RWPE1 (cell line): ENCODE data around the gene SRL.

Experiments used
- CTCF ChIA-PET: fragments of 350-600 bp; sonication (Branson Sonifier 250); formaldehyde crosslinking; extraction: SDS; loops from one replicate; lab custom pipeline; 2021; lab: Yijun Ruan, JAX
- POLR2A ChIA-PET: fragments of 400-600 bp; formaldehyde crosslinking; extraction: SDS; loops from one replicate; lab custom pipeline; 2020; ENCODE audit warnings: antibody characterized with exemption; ENCODE audit not compliant: low non-redundant PET; lab: Yijun Ruan, JAX
- DNase-seq: peaks from one replicate; pipeline ENCODE4 v3.0.0; 2012; ENCODE audit warnings: low spot score
- H3K27ac ChIP-seq: fragments of 450-650 bp; 2 replicates; pipeline ENCODE4 v1.5.1; 2017
- CTCF ChIP-seq: fragments of 450-650 bp; conservative IDR thresholded peaks from 2 replicates; pipeline ENCODE4 v1.5.1; 2017; ENCODE audit warnings: low read depth, mild to moderate bottlenecking

Gene SRL

GRCh38 chr16:4175849-4176248 is 66.0 kb downstream of the SRL start:
- no peak for DNase-seq
- ChIA-PET CTCF (no interaction called here), POLR2A (interaction anchor here (0.6 kb wide), 1 partner anchor 63 kb away, joined by 3 read pairs; no protein-coding TSS in a partner anchor)
- no peak for TF ChIP-seq CTCF
- H3K27ac ChIP-seq: no peak overlapping the region

- ChIA-PET CTCF (no interaction called here), POLR2A (no interaction called here)
- H3K27ac ChIP-seq: no peak overlapping the region
- no peak for TF ChIP-seq CTCF
- no peak for DNase-seq
Observed at GRCh38 chr16:4172070-4172469, 69.8 kb downstream of the SRL start.

DNA sequence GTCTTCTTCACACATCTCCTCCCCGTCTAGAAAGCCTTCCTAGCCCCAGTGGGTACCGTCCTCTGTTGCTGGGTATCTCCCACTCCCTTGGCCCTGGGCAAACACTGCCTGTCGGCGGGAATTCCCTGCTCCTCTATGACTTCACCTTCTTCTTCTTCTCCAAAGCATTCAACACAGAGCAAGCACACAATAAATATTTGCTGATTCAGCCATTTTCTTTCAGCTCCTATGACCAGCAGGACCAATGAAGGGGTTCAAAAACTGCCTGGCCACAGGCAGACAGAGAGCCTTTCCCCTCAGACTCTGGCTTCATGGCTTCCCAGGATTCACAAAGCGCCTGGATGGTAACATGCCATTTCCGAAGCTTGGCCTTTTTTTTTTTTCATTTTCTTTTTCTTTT is 72.5 kb downstream of the SRL start:
- CTCF ChIA-PET: no interaction called here
- no peak overlapping the region for H3K27ac ChIP-seq
- TF ChIP-seq CTCF: no peak
- POLR2A ChIA-PET: no interaction called here
- no peak for DNase-seq

GRCh38 chr16:4166821-4167220 is 75.1 kb downstream of the SRL start:
- no peak for DNase-seq
- ChIA-PET POLR2A (no interaction called here), CTCF (interaction anchor here (0.7 kb wide), 3 partner anchors 19 to 1185 kb away, joined by 3 read pairs; no protein-coding TSS in a partner anchor)
- H3K27ac ChIP-seq: no peak overlapping the region
- TF ChIP-seq CTCF: no peak

- H3K27ac ChIP-seq: no peak overlapping the region
- ChIA-PET CTCF (no interaction called here), POLR2A (no interaction called here)
- no peak for TF ChIP-seq CTCF
- no peak for DNase-seq
Observed at GRCh38 chr16:4160658-4161430, 81.0 kb downstream of the SRL start.

GRCh38 chr16:4159726-4160125 is 82.2 kb downstream of the SRL start:
- DNase-seq: no peak
- POLR2A ChIA-PET: no interaction called here
- TF ChIP-seq CTCF: no peak
- CTCF ChIA-PET: interaction anchor here (0.6 kb wide), 1 partner anchor 39 kb away, joined by 3 read pairs; no protein-coding TSS in a partner anchor
- no peak overlapping the region for H3K27ac ChIP-seq
